Spleen (tissue), 11 donors: ENCODE measurements around the gene GSK3B. TPM values are rescaled to one million over a fixed set of nuclear protein-coding genes. Genes with fewer than 3 reads are reported as not detected.
A peak's percentile ranks its signal among the peaks of the same experiment; 100 is the strongest.
"Not testable (repeated sequence)": the region's sequence is repeated elsewhere in the genome, so short reads cannot be mapped to it uniquely, and the experiment has no call there.

Source experiments
- DNase-seq: peaks from one replicate; pipeline ENCODE4 v3.0.0-alpha.2; 2020
- H3K27ac ChIP-seq, 8 donors: fragments of 200-600 bp; sonication (generic) in 7 of 8; 1 replicate in 4 of 8; 2 replicates in 4 of 8; pipeline versions ENCODE4 v1.5.0 to v1.8.0; 2016 to 2021; ENCODE audit warnings: inconsistent platforms in 4 of 8, mild to moderate bottlenecking in 4 of 8, moderate library complexity in 1 of 8
- H3K27me3 ChIP-seq, 7 donors: fragments of 200-600 bp; sonication (generic) in 6 of 7; replicated peaks in 1 of 7; 1 replicate in 4 of 7; 2 replicates in 3 of 7; pipeline versions ENCODE4 v1.5.0 to v1.8.0; 2016 to 2021; ENCODE audit warnings: inconsistent platforms in 3 of 7, mild to moderate bottlenecking in 1 of 7
- H3K36me3 ChIP-seq, 6 donors: fragments of 200-600 bp; sonication (generic) in 5 of 6; 1 replicate in 4 of 6; 2 replicates in 2 of 6; pipeline versions ENCODE4 v1.5.0 to v1.8.0; 2016 to 2021; ENCODE audit warnings: inconsistent platforms in 2 of 6
- H3K4me1 ChIP-seq, 6 donors: fragments of 200-600 bp; sonication (generic) in 5 of 6; 1 replicate in 3 of 6; 2 replicates in 3 of 6; pipeline versions ENCODE4 v1.5.0 to v1.8.0; 2016 to 2021; ENCODE audit warnings: inconsistent platforms in 3 of 6
- H3K4me3 ChIP-seq, 8 donors: fragments of 200-600 bp; sonication (generic) in 7 of 8; 1 replicate in 4 of 8; 2 replicates in 4 of 8; pipeline versions ENCODE4 v1.5.0 to v1.8.0; 2016 to 2021; ENCODE audit warnings: inconsistent platforms in 4 of 8, mild to moderate bottlenecking in 4 of 8, moderate library complexity in 2 of 8
- H3K9me3 ChIP-seq, 8 donors: fragments of 200-600 bp; sonication (generic) in 7 of 8; 1 replicate in 4 of 8; 2 replicates in 4 of 8; pipeline versions ENCODE4 v1.5.0 to v1.8.0; 2016 to 2021; ENCODE audit warnings: inconsistent platforms in 4 of 8
- CTCF ChIP-seq, 11 experiments: fragments of 200-600 bp in 7 of 11; fragments of 450-650 bp in 4 of 11; sonication (generic) in 4 of 11; IDR thresholded peaks in 8 of 11; conservative IDR thresholded peaks in 3 of 11; 1 replicate in 7 of 11; 2 replicates in 4 of 11; pipeline versions ENCODE4 v1.4.0 to v1.8.0; 2016 to 2021; ENCODE audit warnings: antibody characterized with exemption in 11 of 11, inconsistent platforms in 4 of 11, mild to moderate bottlenecking in 1 of 11
- POLR2A ChIP-seq, 3 donors: fragments of 450-650 bp; IDR thresholded peaks; one replicate each; pipeline ENCODE4 v1.5.1; 2017; ENCODE audit warnings: antibody characterized with exemption in 3 of 3, mild to moderate bottlenecking in 1 of 3
- POLR2AphosphoS5 ChIP-seq, 3 donors: sonication (generic); formaldehyde crosslinking; IDR thresholded peaks; one replicate each; pipeline ENCODE4 v1.5.1; 2017; ENCODE audit warnings: antibody characterized with exemption in 3 of 3
- WGBS, 5 donors: extraction: QIAGEN DNeasy Blood & Tissue Kit in 3 of 5; methylation state at CpG; one replicate each; pipeline versions ENCODE4 v1.1.5 to v1.1.7; 2013 to 2018; 5-methylcytosine and 5-hydroxymethylcytosine counted together
- intact Hi-C: fragments of 100-400 bp; cut with DNase I; formaldehyde crosslinking; loops from one replicate; pipeline ENCODE4 v1.15.0; 2023; ENCODE audit warnings: low total_unique reads
- polyA plus RNA-seq, 3 donors: library from polyadenylated mRNA; stranded (reverse); fragments of 200-250 nt; gene quantifications; one replicate each; pipeline ENCODE4 v1.2.1, GENCODE V29; 2013
- total RNA-seq, 7 donors: library from RNA; depleted of rRNA in 3 of 7; stranded (reverse); fragments of >200 nt in 3 of 7; fragmentation: NEBNext Ultra II Directional in 4 of 7; extraction: Animal tissue kit (Norgen Biotek cat#: 25700) in 4 of 7; gene quantifications; one replicate each; pipeline versions ENCODE4 v1.1.0 to v1.2.1, GENCODE V29; 2016 to 2021
- donor health status: healthy with polysubstance abuse.
- donor health status: DM: no; HTN: no; CAD: no; lungs with moderate emphysema.
- donor health status: DM: no; HTN: no; CAD: no.
- donor health status: Bipolar disorder and iron deficiency.
- donor health status: healthy.
- donor health status: DM: no; HTN: no; CAD: no.
- donor health status: DM: yes; HTN: yes; CAD: no.

The GSK3B gene
- total and polyA plus RNA-seq, 10 donors = 4.7 to 62.2 (median 53.1) TPM

DNA sequence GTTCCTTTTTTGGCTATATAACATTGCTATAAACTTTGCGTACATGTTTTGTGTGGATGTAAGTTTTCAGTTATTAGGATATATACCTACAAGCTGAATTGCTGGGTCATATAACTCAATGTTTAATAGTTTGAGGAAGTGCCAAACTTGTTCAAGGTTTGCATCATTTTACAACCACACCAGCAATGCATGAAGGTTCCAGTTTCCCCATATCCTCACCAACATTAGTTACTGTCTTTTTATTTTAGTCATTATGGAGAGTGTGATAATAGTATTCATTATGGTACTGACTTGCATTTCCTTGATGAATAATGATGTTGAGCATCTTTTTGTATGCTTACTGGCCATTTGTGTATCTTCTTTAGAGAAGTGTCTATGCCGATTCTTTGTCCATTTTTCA, 200.1 kb downstream of the GSK3B start:
- Histone ChIP-seq H3K27ac (no peak overlapping the region), H3K4me1 (peaks cover 0 to 13% (median 9%) of the 10 kb centered on the region in 6 donors), H3K36me3 (peaks cover 0 to 39% (median 4%) of the 10 kb centered on the region in 6 donors), H3K27me3 (no peaks in the 10 kb centered on the region), H3K9me3 (peaks cover 0 to 8% (median 5%) of the 10 kb centered on the region in 8 donors), H3K4me3 (no peak overlapping the region)
- TF ChIP-seq CTCF (IDR thresholded peaks at IDR 0.05 in 8 of 11, conservative IDR thresholded peaks at IDR 0.05 in 3 of 11) = no peak
- no peak for DNase-seq
- 82 to 95% (median 90%) methylated on average over 2 of the region's 2 CpGs for WGBS, 5 donors
- intact Hi-C loops = loop anchor here (10.0 kb wide), 2 partner anchors 201 to 661 kb away; partner anchors contain the start of gene GSK3B

GRCh38 chr3:119893769-119894168, 200.5 kb downstream of the GSK3B start:
- Histone ChIP-seq H3K27me3 (no peaks in the 10 kb centered on the region), H3K27ac (no peak overlapping the region), H3K36me3 (peaks cover 0 to 39% (median 4%) of the 10 kb centered on the region in 6 donors), H3K9me3 (peaks cover 0 to 12% (median 9%) of the 10 kb centered on the region in 8 donors), H3K4me3 (no peak overlapping the region), H3K4me1 (peaks cover 0 to 13% (median 9%) of the 10 kb centered on the region in 6 donors)
- no peak for TF ChIP-seq POLR2A (IDR thresholded peaks at IDR 0.05)
- no peak for TF ChIP-seq POLR2AphosphoS5 (IDR thresholded peaks at IDR 0.05)
- no peak for TF ChIP-seq CTCF (IDR thresholded peaks at IDR 0.05 in 8 of 11, conservative IDR thresholded peaks at IDR 0.05 in 3 of 11)
- DNase-seq = no peak
- intact Hi-C loops = loop anchor here (10.0 kb wide), 2 partner anchors 201 to 661 kb away; partner anchors contain the start of gene GSK3B
- WGBS, 5 donors = 71 to 90% (median 82%) methylated on average over 1 of the region's 1 CpG

DNA sequence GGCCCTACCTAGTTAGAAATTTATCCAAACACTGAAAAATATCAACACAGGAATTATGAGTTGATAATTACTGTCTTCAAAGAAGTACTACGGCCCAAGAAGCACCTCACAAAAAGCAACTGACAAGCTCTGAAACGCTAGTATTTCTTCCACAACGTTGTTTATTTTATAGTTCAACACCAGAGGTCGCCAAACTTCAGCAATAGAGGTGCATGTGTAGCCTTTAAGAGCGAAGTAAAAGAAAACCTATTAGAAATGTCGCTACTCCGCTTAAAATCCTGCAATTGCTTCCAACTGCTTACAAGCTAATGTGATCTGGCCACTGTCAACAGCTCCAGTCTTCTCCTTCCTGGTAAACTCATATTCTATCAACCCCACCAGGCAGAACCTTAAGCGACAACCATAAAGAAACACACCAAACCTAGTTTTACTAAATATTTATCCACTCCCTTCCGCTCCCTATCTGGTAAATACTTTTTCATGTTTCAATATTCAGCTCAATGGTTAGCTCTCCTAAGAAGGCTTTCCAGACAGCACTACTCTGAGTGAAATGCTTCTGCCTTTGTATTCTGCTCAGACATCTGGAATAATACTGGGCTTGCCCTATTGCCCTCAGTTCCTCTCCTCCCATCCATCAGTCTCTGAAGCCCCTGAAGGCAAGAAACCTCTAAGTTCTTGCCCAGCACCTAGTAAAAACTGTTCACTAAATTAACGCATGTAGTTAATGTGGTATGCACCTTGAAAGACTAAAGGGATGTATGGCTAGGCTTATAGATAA, 202.1 kb downstream of the GSK3B start:
- Histone ChIP-seq H3K4me1 (peaks cover 0 to 13% (median 9%) of the 10 kb centered on the region in 6 donors), H3K27me3 (no peaks in the 10 kb centered on the region), H3K36me3 (peaks cover 0 to 49% (median 4%) of the 10 kb centered on the region in 6 donors), H3K4me3 (no peak overlapping the region), H3K27ac (peak overlapping the region in 1 of 8 donors; percentile 6), H3K9me3 (peaks cover 0 to 27% (median 21%) of the 10 kb centered on the region in 8 donors)
- no peak for DNase-seq
- intact Hi-C loops = loop anchor here (10.0 kb wide), 2 partner anchors 203 to 663 kb away; partner anchors contain the start of gene GSK3B
- 40 to 50% (median 46%) methylated on average over 10 of the region's 10 CpGs for WGBS, 5 donors
- TF ChIP-seq CTCF (IDR thresholded peaks at IDR 0.05 in 8 of 11, conservative IDR thresholded peaks at IDR 0.05 in 3 of 11) = peak; percentile 9 to 66 (median 54)
- no peak for TF ChIP-seq POLR2A (IDR thresholded peaks at IDR 0.05)

- H3K4me3 ChIP-seq, intact Hi-C loops, H3K27ac ChIP-seq, H3K27me3 ChIP-seq, DNase-seq: not testable (repeated sequence)
- peaks cover 0 to 27% (median 21%) of the 10 kb centered on the region in 8 donors for H3K9me3 ChIP-seq
- peaks cover 0 to 42% (median 7%) of the 10 kb centered on the region in 6 donors for H3K36me3 ChIP-seq
- H3K4me1 ChIP-seq = peaks cover 0 to 13% (median 9%) of the 10 kb centered on the region in 6 donors
- 92 to 100% (median 98%) methylated on average over 4 of the region's 4 CpGs for WGBS, 5 donors
Measured at GRCh38 chr3:119888681-119889080, 205.6 kb downstream of the GSK3B start.
